ENCODE data around the gene ANTXR2. TPM values are rescaled to one million over a fixed set of nuclear protein-coding genes. Genes with fewer than 3 reads are reported as not detected.

ANTXR2 gene
- total RNA-seq, result 40.9 TPM

GRCh38 chr4:80072744-80073472, at the start of gene ANTXR2:
Gene ANTXR2 (minus strand): TSS chr4:80073229. CDS start chr4:80072560, 669 bp downstream.

Other genes with a start within 250 kb of the ANTXR2 start
- gene PRDM8, start 124.3 kb upstream of the ANTXR2 start, total RNA-seq, result 4.9 TPM
- gene FGF5, start 193.4 kb upstream of the ANTXR2 start, total RNA-seq, result not detected

Measured in metanephros (tissue), 1 donor.